Hepatocyte (in vitro differentiated cells): ENCODE results near the gene DDX1. TPM values are rescaled to one million over a fixed set of nuclear protein-coding genes. Genes with fewer than 3 reads are reported as not detected.

Experiments
- DNase-seq: peaks from one replicate; pipeline ENCODE4 v3.0.0-alpha.2; 2016; ENCODE audit warnings: low spot score
- H2AFZ ChIP-seq: fragments of 200-600 bp; sonication (generic); 2 replicates; pipeline ENCODE4 v1.6.0; 2016; ENCODE audit warnings: antibody characterized with exemption, mild to moderate bottlenecking
- H3K27ac ChIP-seq: fragments of 200-600 bp; sonication (generic); 2 replicates; pipeline ENCODE4 v1.5.1; 2016; ENCODE audit warnings: mild to moderate bottlenecking
- H3K27me3 ChIP-seq: fragments of 200-600 bp; sonication (generic); 2 replicates; pipeline ENCODE4 v1.6.1; 2016
- H3K36me3 ChIP-seq: fragments of 200-600 bp; sonication (generic); replicated peaks from 2 replicates; pipeline ENCODE4 v1.5.1; 2016; ENCODE audit warnings: low read depth; ENCODE audit not compliant: insufficient read depth
- H3K4me1 ChIP-seq: fragments of 200-600 bp; sonication (generic); 2 replicates; pipeline ENCODE4 v1.5.1; 2016; ENCODE audit warnings: mild to moderate bottlenecking, moderate library complexity; ENCODE audit not compliant: insufficient read depth
- H3K4me2 ChIP-seq: fragments of 200-600 bp; sonication (generic); 2 replicates; pipeline ENCODE4 v1.6.0; 2016
- H3K4me3 ChIP-seq: fragments of 200-600 bp; sonication (generic); 2 replicates; pipeline ENCODE4 v1.5.1; 2016; ENCODE audit warnings: mild to moderate bottlenecking
- H3K79me2 ChIP-seq: fragments of 200-600 bp; sonication (generic); 2 replicates; pipeline ENCODE4 v1.6.0; 2017; ENCODE audit warnings: mild to moderate bottlenecking
- H3K9me2 ChIP-seq: fragments of 200-600 bp; sonication (generic); replicated peaks from 2 replicates; pipeline ENCODE4 v1.6.0; 2017; ENCODE audit warnings: mild to moderate bottlenecking; ENCODE audit not compliant: insufficient read depth
- H3K9me3 ChIP-seq: fragments of 200-600 bp; sonication (generic); 2 replicates; pipeline ENCODE4 v1.5.1; 2016; ENCODE audit warnings: low read depth, mild to moderate bottlenecking
- H4K20me1 ChIP-seq: fragments of 200-600 bp; sonication (generic); 2 replicates; pipeline ENCODE4 v1.6.0; 2016; ENCODE audit warnings: mild to moderate bottlenecking; ENCODE audit not compliant: insufficient read depth, poor library complexity, severe bottlenecking
- EZH2 ChIP-seq: fragments of 200-600 bp; sonication (generic); IDR thresholded peaks from 2 replicates; pipeline ENCODE4 v1.6.1; 2016; ENCODE audit warnings: antibody characterized with exemption, mild to moderate bottlenecking, borderline replicate concordance
- EZH2phosphoT487 ChIP-seq: fragments of 200-600 bp; sonication (generic); IDR thresholded peaks from one replicate; pipeline ENCODE4 v1.6.1; 2018; ENCODE audit warnings: antibody characterized with exemption, mild to moderate bottlenecking, low read depth, moderate library complexity; ENCODE audit not compliant: unreplicated experiment, severe bottlenecking
- WGBS: methylation state at CpG from one replicate; pipeline ENCODE4 v1.1.6; 2016; ENCODE audit warnings: low lambda C conversion rate; ENCODE audit errors: missing lambda C conversion rate; 5-methylcytosine and 5-hydroxymethylcytosine counted together
- polyA plus RNA-seq: library from polyadenylated mRNA; unstranded; fragments of >200 nt; fragmentation: Nextera tagmentation; extraction: Ambion mirVana; gene quantifications from 2 replicates; pipeline ENCODE4 v1.2.1, GENCODE V29; 2016
- total RNA-seq: library from RNA; depleted of rRNA; stranded (reverse); fragments of >200 nt; gene quantifications from 2 replicates; pipeline ENCODE4 v1.2.3, GENCODE V29; 2014
- TF ChIP-seq, protein P1 (sequence below): fragments of 200-600 bp; sonication (generic); IDR thresholded peaks from 2 replicates; pipeline ENCODE4 v1.5.1; 2016; ENCODE audit warnings: antibody characterized with exemption, mild to moderate bottlenecking; ENCODE audit not compliant: poor library complexity

Gene DDX1
- total and polyA plus RNA-seq, 2 experiments from 2014 or later: 70.2 to 76.2 TPM

- H3K4me3 ChIP-seq: no peak overlapping the region
- no peaks in the 10 kb centered on the region for H3K9me3 ChIP-seq
- TF ChIP-seq, protein P1, sequence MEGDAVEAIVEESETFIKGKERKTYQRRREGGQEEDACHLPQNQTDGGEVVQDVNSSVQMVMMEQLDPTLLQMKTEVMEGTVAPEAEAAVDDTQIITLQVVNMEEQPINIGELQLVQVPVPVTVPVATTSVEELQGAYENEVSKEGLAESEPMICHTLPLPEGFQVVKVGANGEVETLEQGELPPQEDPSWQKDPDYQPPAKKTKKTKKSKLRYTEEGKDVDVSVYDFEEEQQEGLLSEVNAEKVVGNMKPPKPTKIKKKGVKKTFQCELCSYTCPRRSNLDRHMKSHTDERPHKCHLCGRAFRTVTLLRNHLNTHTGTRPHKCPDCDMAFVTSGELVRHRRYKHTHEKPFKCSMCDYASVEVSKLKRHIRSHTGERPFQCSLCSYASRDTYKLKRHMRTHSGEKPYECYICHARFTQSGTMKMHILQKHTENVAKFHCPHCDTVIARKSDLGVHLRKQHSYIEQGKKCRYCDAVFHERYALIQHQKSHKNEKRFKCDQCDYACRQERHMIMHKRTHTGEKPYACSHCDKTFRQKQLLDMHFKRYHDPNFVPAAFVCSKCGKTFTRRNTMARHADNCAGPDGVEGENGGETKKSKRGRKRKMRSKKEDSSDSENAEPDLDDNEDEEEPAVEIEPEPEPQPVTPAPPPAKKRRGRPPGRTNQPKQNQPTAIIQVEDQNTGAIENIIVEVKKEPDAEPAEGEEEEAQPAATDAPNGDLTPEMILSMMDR: no peak
- no peak for TF ChIP-seq EZH2
- no peak for TF ChIP-seq EZH2phosphoT487
- H4K20me1 ChIP-seq: no peaks in the 10 kb centered on the region
- WGBS: 96% methylated on average over 3 of the region's 3 CpGs
- H3K79me2 ChIP-seq: no peaks in the 10 kb centered on the region
- peaks cover 5% of the 10 kb centered on the region for H3K36me3 ChIP-seq
- no peak overlapping the region for H3K27ac ChIP-seq
- H3K9me2 ChIP-seq: no peaks in the 10 kb centered on the region
- DNase-seq: no peak
- no peaks in the 10 kb centered on the region for H3K27me3 ChIP-seq
- no peak overlapping the region for H3K4me2 ChIP-seq
- no peak overlapping the region for H2AFZ ChIP-seq
- no peaks in the 10 kb centered on the region for H3K4me1 ChIP-seq
Measured at GRCh38 chr2:15616850-15617777, 25.4 kb downstream of the DDX1 start.

DNA sequence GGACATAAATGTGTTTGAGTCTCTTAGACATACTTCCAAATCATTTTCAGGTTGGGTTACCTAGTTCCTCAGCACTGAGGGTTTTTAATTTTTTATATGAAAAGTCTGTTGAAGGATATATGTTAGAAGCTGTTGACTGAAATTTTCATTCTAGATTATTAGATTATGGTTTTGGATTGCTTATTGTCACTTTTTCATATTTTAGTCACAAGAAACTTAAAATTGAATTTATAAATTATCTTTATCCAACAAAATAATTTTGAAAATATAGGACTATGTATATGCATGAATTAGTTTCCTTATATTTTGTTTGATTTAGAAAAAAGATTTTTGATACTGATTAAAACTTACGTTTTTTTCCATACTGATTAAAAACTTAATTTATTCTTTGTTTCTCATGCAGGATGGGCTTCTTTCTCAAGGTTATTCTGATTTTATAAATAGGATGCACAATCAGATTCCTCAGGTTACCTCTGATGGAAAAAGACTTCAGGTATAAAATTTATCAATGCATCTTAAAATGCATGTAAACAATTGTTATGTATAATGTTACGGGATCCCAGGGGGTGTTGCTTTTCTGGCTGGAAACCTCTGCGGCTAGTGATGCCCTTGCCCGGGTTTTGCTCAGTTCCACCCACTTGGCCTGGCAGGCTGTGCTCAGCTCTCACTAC is 26.2 kb downstream of the DDX1 start:
- no peaks in the 10 kb centered on the region for H3K79me2 ChIP-seq
- WGBS: over 99% methylated on average over 4 of the region's 4 CpGs
- no peak overlapping the region for H3K27ac ChIP-seq
- no peak overlapping the region for H2AFZ ChIP-seq
- TF ChIP-seq EZH2 (no peak), EZH2phosphoT487 (no peak)
- TF ChIP-seq, protein P1: no peak
- H3K27me3 ChIP-seq: no peaks in the 10 kb centered on the region
- DNase-seq: no peak
- H3K4me1 ChIP-seq: no peaks in the 10 kb centered on the region
- no peaks in the 10 kb centered on the region for H3K9me2 ChIP-seq
- no peaks in the 10 kb centered on the region for H4K20me1 ChIP-seq
- no peak overlapping the region for H3K4me3 ChIP-seq
- H3K36me3 ChIP-seq: peaks cover 6% of the 10 kb centered on the region
- no peaks in the 10 kb centered on the region for H3K9me3 ChIP-seq
- H3K4me2 ChIP-seq: no peak overlapping the region

- no peak for TF ChIP-seq EZH2phosphoT487
- no peak for TF ChIP-seq EZH2
- TF ChIP-seq, protein P1: no peak
- no peaks in the 10 kb centered on the region for H3K9me2 ChIP-seq
- no peaks in the 10 kb centered on the region for H3K27me3 ChIP-seq
- no peaks in the 10 kb centered on the region for H3K4me1 ChIP-seq
- no peaks in the 10 kb centered on the region for H4K20me1 ChIP-seq
- WGBS: 98% methylated on average over 16 of the region's 16 CpGs
- H3K9me3 ChIP-seq: no peaks in the 10 kb centered on the region
- H3K4me3 ChIP-seq: no peak overlapping the region
- H2AFZ ChIP-seq: no peak overlapping the region
- DNase-seq: no peak
- H3K27ac ChIP-seq: no peak overlapping the region
- peaks cover 4% of the 10 kb centered on the region for H3K36me3 ChIP-seq
- H3K79me2 ChIP-seq: no peaks in the 10 kb centered on the region
- H3K4me2 ChIP-seq: no peak overlapping the region
Measured at GRCh38 chr2:15618449-15618855, 26.8 kb downstream of the DDX1 start.
